Glomerular visceral epithelial cell (primary cell): ENCODE results near the gene DISC1.
"Not testable (repeated sequence)": the region's sequence is repeated elsewhere in the genome, so short reads cannot be mapped to it uniquely, and the experiment has no call there.

ENCODE experiments used
- DNase-seq: peaks from one replicate; pipeline ENCODE4 v3.0.0-alpha.2; 2016; ENCODE audit errors: extremely low spot score

The DISC1 gene

DNA sequence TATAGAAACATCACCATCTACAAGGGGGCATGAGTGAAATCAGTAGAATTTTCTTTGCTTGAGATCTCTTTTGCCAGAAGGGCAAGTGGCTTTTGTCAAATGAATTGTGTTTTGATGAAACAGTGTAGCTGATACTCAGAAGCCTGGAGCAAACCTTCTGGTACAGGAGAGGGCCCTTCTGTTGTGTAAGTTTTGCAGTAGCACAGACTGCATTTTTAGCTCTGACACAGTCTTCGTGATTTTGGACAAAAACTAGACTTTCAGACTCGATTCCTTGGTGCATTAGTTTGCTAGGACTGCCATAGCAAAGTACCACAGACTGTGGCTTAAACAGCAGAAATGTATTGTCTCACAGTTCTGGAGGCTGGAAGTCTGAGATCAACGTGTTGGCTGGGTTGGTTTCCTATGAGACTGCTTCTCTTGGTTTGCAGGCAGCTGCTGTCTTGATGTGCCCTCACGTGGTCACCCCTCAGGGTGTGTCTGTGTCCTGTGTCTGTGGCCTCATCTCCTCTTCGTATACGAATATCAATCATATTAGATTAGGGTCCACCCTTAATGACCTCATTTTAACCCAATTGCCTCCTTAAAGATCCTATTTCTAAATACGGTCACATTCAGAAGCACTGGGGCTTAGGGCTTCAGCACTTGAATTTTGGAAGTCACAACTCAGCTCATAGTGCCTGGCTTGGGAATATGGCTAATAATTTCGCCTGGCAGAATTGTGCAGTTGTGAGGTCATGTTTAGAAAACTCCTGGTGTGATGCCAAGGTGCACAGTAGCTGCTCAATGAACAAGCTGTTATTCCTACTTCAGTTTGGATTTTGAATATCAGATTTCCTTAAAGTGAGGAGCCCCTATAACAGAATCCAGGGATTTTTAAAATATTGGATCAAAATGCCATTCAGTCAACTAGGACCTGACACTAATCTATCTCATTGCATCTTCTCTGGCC lies 21.2 kb upstream of the DISC1 start:
- no peak for DNase-seq

DNA sequence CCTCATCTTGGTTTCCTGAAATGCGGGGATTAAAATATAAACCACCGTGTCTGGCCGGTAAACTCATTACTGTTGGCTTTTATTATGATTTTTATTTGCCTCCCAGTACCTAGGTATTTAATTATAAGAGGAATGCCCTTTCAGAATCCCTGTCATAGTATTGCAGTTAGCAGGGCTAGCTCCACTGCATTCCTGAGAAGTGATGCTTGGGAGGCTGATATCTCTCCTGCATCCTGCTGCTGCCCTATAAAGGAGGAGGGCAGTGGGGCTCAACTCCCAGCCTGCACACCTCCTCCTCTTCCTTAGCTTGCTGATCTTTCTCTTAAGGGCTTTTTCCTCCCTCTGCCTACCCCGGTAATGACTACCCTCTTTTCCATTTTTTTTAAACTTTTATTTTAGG lies 19.9 kb upstream of the DISC1 start:
- no peak for DNase-seq

DNA sequence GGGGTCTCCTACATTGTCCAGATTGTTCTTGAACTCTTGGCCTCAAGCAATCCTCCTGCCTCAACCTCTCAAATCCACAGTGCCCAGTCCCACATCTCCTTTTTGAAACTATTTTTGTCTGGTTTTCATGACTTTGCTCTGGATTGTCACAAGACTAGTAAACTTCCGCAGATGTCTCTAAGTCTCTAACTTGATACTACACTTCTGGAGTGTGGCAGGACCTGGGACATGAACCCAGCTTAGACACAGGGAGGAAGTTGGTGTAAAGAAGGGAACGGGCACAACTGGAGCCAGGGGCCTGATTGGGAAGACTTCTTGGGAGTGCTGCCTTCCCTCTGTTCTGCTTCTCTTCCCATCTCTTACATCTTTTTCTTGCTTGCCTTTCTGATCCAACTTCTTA lies 16.2 kb upstream of the DISC1 start:
- DNase-seq: no peak

DNA sequence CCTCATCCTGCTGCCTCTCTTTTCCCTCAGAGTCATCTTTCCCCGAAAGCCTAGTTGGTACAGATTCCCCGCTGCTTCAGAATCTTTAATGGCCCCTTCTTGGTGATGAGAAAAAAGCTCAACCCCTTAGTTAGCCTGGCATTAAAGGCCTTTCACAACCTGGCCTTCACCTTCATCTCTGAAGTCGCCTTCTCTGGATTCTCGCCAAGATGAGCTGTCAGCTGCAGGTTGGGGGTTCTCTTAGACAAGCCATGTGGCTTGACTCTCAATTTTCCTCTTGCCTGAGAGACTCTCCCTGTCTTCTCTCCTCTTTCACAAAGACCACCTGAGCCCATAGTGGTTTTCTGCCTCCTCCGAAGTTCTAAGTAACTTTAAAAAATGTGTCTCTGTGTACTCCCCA lies 15.5 kb upstream of the DISC1 start:
- DNase-seq: no peak

DNA sequence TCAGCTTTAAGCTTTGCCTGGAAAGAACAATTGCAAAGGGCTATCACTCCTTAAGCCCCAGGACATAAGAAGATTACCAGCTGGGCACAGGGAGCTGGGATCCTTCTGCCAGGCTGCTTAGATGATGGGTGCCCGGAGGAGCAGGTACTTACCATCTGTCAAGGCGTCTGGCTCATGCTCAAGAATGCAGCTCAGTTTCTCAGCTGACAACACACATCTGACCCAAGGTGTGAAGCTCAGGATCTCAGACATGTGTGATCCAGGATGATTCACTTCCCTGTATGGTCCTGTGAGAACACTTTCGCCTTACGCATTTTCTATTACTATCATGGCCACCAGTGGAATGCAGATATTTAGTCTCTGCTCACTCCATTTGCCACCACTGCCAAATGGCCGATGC lies 14.7 kb upstream of the DISC1 start:
- DNase-seq: no peak

DNA sequence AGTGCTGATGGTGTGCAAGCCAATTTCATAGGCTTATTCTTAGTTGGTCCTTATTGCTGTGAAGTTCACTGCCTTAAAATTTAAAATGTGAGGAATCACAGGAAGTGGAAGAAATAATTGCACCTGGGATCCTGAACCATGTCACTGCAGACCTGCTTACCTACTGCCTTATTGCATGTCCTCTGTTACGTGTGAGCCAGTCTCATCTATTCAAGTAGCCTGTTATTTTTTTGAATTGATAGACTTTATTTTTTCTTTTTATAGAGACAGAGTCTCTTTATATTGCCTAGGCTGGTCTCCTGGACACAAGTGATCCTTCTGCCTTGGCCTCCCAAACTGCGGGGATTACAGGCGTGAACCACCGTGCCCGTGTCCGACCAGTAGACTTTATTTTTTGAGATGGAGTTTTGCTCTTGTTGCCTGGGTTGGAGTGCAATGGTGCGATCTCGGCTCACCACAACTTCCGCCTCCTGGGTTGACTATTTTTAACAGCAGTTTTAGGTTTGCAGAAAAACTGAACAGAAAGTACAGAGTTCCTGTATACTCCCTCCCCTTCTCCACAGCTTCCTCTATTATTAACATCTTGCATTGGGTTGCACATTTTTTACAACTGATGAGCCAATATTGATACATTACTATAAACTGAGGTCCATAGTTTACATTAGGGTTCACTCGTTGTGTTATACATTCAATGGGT lies 14.0 kb upstream of the DISC1 start:
- no peak for DNase-seq

DNA sequence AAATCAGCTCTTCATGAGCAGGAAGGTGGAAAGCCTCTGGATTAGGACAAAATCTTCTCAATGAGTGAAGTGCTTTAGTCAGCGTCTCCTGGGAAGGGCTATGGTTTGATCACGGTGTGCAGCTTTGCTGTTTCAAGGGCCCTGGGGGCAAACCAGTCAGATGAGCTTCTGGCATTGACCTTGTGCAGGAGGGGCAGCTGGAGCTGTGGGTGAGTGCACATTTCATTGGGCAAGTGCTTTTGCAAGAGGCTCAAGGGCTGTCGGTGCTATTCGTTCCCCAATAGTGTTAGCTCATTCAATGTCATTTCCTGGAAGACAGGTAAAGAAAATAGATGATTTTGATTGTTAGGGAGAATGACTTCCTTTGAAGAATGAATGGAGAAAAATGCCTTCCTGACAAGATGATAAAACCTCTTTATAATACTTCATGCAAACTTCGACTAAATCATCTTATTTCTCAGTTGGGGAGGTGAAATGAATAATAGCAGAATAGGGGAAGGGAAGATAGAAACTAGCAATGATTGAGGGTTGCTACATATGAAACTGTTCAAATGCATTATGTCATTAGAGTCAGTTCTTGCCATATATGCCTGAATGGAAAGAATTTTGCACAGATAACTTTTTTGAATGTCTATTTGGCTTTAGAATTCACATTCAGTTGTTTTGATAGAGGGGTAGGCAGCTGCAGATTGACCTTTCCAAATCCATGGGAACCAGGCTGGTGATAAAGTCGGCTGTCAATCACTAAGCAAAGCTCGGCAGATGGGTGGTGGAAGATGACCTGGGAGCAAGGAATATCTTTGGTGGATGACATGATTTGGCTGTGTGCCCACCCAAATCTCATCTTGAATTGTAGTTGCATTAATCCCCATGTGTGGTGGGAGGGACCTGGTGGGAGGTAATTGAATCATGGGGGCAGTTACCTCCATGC lies 12.9 kb upstream of the DISC1 start:
- no peak for DNase-seq

DNA sequence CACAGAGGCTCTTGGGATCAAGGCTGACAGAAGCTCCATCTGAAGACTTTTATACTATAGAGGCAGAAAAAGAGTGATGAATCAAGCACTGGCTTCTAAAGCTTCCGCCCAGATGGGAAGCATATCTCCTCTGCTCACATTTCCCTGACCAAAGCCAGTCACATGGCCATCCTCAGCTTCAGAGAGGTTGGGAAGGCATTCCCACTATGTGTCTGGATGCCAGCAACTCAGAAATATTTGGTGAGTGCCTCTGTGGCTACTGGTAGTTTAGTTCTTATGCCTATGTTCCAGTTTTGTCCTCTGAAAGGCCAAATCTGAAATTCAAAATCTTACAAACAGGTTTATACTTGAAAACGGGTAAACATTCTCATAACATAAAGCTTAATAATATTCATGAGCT lies 9.9 kb upstream of the DISC1 start:
- DNase-seq: no peak

DNA sequence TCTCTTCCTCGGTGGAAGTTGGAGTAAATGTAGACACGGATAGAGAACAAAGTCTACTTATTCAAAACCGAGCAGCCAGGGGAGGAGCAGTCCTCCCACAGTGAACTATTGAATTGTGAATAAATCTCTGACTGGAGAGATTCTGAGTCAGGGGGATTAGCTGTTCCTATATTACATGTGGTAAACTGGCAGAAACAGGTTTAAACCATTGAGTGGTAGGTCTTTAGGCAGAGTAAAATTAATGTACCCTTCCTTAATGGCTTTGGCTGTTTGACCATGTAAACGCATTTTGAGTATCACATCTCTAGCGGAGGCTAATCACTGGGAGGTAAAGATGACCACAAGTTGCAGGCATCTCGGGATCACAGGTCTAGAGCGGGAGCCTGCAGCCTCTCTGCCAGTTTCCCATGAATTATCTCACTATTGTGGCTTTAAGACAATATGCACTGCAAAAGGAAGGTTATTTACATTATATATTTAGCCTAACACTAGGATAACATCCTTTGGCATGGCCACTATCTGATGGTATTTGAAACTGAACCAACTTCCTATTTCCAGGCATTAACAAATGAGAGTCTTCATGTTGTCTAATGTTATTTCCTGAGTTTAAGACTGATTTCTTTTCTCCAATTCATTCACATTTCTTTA lies 7.9 kb upstream of the DISC1 start:
- DNase-seq: no peak

DNA sequence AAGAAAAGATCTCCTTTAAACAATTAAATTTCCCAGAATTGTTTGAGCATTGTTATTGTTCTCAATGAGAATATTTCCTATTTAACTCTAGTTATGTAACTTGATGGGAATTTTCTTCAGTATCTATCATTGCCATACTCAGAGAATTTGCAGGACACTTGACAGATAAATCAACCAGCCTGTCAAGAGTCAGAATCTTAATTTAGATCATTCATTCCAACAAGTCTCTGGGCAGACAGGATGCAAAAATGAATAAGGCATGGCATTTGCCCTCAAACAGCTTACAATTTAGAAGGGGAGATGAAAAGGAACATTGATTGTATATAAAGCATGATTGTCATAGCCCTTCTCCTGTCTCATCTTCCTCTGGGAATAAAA lies 7.3 kb upstream of the DISC1 start:
- DNase-seq: no peak

DNA sequence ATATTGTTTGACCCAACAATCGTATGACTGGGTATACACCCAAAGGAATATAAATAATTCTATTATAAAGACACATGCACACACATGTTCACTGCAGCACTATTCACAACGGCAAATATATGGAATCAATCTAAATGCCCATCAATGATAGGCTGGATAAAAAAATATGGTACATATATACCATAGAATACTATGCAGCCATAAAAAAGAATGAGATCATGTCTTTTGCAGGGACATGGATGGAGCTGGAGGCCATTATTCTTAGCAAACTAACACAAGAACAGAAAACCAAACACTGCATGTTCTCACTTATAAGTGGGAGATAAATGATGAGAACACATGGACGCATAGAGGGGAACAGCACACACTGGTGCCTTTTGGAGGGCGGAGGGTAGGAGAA lies 1.5 kb upstream of the DISC1 start:
- DNase-seq: not testable (repeated sequence)

DNA sequence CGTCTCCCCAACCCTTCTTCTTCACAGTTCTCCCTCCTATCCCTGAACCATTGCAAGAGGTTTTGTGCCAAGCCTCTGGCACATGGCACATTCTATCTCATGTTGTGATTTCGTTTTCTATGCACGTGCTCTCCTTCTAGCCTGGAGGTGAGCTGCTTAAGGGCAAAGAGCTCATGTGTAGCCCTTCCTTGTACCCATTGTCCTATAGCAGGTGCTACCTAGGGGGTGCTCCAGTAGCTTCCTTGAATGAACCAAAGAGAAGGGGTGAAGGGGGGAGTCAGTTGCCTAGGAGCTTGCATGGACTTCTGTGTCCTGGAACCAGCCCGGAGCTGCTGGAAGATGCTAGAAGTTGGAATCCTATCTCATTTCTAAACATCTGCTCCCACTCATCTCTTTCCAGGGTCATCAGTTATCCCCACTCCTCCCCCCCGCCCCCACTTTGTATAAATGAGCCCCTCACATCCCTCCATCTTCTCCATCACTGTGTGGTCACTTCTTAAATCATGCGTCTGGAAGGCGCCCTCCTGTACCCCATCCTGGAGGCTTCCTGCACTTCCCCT lies 535 bp upstream of the DISC1 start:
- DNase-seq: no peak

DNA sequence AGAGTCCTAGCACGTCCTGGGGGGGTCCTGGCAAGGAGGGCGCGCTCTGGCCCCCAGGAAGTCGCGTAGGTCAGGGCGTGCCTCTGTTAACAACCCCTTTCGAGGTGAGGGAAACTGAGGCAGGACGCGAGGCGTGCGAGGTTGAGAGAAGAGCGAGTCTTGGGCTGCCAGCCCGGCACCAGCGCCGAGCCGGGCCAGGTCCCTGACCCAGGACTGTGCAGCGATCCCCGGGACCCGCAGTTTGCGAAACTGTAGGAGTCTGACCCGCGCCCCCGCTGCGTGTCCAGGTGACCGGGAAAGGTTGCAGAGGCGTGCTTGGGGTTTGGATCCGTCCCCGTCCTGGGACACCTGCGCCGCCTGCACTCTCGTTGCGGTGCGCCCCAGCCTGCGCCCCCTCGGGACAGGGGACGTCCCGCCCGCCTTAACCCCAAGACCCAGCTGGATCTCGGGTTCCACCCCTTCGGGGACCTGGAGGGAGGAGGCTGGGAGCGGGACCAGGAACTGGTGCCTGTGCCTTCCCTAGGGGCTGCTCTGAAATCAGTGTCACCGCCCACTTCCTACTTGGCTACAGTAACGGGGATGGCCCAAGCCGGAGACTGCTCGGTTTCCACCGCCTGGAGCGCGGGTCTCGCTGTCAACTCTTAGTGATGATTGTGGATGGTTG lies 493 bp downstream of the DISC1 start:
- peak; percentile 69 for DNase-seq

DNA sequence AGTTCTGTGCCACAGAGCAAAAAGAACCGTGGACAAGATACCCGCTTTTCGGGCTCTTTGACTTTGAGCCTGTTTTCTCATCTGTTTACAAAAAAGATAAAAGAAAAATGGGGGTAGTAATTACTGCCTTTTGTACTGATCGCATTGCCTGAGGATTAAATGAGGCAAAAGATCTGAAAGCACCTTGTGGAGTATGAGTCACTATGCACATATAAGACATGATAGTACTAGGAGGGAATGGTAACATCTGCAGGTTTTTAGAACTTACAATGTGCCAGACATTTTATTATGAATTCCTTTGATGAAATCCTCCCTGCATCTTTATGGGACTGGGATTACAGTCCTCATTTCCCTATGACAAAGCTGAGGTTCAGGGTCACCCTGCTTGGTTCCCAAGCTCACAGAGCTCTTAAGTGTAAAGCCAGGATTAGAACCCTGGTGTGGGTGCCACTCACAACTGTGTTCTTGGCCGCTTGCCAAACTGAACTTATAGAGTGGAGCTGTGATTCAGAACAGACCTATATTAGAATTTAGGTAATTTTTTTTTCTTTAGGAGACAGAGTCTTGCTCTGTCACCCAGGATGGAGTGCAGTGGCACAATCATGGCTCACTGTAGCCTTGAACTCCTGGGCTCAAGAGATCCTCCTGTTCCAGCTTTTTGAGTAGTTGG lies 1.8 kb downstream of the DISC1 start:
- DNase-seq: no peak

DNA sequence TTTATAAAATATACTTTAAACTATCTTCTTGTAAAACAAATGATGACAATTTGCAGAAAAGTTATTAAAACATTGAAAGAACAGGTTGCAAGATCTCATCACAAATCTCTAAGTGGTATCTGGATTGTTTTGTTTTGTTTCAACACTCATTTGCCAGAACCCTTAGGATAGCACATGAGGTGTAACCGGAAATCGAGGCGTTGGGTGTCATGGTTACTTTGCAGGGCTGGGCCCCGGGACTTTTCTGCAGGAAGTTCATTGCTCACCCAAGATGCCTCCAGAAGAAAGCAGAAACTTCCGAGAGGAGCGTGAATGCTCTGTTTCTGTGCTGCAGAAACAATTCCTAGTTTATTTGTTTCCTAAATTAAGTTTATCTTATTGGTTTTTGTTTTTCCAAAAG lies 2.5 kb downstream of the DISC1 start:
- DNase-seq: no peak

DNA sequence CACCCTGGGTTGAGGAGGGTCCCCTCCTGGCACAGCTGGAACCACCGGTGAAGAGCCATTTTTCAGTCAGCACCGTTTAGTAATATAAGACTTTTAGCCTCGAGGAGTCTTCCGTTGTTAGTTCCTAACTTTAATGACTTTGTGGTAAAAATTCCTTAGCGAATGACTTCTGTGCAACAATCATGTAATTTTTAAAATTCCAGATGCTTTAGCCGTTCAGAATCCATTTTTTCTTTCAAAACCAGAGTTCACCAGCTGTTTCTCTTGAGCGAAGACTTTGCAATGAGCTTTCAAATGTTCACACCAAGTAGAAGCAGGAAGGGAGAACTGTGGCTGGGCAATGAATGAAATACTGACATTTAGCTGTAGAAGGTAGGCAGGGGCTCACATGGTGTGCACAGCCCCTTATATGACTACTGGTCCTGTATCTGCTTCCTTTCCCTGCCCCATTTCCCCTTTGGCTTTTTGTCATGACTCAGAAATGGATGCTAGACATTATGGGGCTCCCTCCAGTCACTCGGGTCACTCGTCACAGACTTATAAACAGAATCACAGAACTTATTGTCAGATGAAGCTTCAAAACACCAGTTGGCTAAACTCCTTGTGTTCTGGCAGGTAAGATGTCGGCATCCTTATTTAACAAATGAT lies 4.1 kb downstream of the DISC1 start:
- DNase-seq: no peak

DNA sequence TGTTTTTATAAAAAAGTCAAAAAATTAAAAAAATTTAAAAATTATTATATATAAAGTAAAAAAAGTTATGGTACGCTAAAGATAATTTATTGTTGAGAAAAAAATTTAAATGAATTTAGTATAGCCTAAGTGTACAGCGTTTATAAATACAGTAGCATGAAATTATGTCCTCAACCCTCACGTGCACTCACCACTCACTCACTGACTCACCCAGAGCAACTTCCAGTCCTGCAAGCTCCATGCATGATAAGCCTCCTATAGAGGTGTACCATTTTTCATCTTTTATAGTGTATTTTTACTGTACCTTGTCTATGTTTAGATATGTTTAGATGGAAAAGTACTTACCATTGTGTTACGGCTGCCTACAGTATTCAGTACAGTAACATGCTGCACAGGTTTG lies 5.1 kb downstream of the DISC1 start:
- DNase-seq: no peak

DNA sequence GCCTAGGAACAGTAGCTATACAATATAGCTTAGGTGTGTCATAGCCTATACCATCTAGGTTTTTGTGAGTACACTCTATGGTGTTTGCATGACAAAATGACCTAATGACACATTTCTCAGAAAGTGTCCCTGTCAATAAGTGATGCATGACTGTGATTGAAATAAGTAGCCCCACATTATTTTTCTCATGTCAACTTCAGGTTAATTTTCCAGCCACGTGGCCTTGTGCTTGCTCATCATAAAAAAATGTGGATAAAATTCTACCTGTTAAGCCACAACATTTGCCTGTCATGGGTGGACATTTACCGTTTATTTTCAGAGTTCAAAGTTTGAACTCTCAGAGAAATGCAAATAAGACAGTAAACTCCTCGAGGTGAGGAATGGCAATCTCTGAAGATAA lies 5.5 kb downstream of the DISC1 start:
- DNase-seq: no peak

DNA sequence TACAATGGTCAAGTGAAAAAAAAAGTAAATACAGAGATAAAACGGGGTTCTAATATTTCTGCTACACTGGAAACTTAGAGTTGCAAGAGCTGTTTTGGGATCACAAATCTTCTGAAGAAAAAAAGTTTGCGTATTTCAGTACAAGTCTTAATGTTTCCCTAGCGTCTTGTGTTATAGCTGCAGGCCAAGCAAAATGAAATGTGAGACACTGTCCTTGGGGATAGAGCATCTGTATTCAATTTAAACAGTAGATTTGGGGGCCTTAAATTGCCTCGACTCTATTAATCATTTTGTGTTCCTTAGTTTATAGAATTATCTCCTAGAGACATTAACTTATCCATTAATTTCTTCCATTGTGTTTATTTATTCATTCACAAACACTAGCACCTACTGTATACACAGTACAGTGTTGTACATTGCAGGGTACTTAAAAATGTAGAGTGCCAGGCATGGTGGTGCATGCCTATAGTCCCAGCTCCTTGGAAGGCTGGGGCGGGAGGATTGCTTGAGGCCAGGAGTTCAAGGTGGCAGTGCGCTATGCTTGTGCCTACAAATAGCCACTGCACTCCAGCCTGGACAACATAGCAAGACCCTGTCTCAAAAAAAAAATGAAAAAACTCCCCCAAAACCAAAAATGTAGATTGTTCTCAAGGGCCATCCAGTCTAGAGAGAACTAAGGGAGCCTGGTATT lies 7.9 kb downstream of the DISC1 start:
- DNase-seq: no peak
